SK-N-SH (cell line): ENCODE results near the gene GMPPB. TPM values are rescaled to one million over a fixed set of nuclear protein-coding genes. Genes with fewer than 3 reads are reported as not detected.

Experiments
- CTCF ChIA-PET: fragments of 300-600, 350-600 bp; formaldehyde crosslinking; extraction: SDS; loops from one replicate; lab custom pipeline; 2021; lab: Yijun Ruan, JAX
- POLR2A ChIA-PET: fragments of 350-600 bp; sonication (Branson Sonifier 250); formaldehyde crosslinking; extraction: SDS; loops from one replicate; lab custom pipeline; 2020; ENCODE audit warnings: antibody characterized with exemption, inconsistent platforms; lab: Yijun Ruan, JAX
- DNase-seq: peaks from one replicate; pipeline ENCODE4 v3.0.0; 2012
- H2AFZ ChIP-seq: fragments of 200-600 bp; sonication (generic); 2 replicates; pipeline ENCODE4 v1.8.1; 2016; ENCODE audit warnings: antibody characterized with exemption, mild to moderate bottlenecking, low read depth
- H3F3A ChIP-seq: fragments of 200-600 bp; sonication (generic); replicated peaks from 2 replicates; pipeline ENCODE3; 2016; ENCODE audit warnings: antibody characterized with exemption, mild to moderate bottlenecking; ENCODE audit not compliant: insufficient read depth
- H3K27ac ChIP-seq, 2 experiments: fragments of 200-500 bp in 1 of 2; fragments of 200-600 bp in 1 of 2; sonication (Bioruptor generic) in 1 of 2; sonication (generic), shearing (Covaris generic) in 1 of 2; 2 replicates each; pipeline versions ENCODE4 v1.5.1 to v1.6.1; 2014 to 2016; ENCODE audit warnings: low read depth in 2 of 2, inconsistent platforms in 1 of 2, low read length in 1 of 2, mild to moderate bottlenecking in 1 of 2, mixed read lengths in 1 of 2
- H3K27me3 ChIP-seq: fragments of 200-600 bp; sonication (generic), shearing (Covaris generic); 2 replicates; pipeline ENCODE4 v1.6.1; 2016; ENCODE audit warnings: mixed run types; ENCODE audit not compliant: insufficient read depth
- H3K36me3 ChIP-seq, 2 experiments: fragments of 200-500 bp in 1 of 2; fragments of 200-600 bp in 1 of 2; sonication (Bioruptor generic) in 1 of 2; sonication (generic) in 1 of 2; replicated peaks in 1 of 2; 2 replicates each; pipeline versions ENCODE3 to v1.5.1; 2014 to 2016; ENCODE audit warnings: low read length in 1 of 2, mild to moderate bottlenecking in 1 of 2; ENCODE audit not compliant: insufficient read depth in 2 of 2, control insufficient read depth in 1 of 2
- H3K4me1 ChIP-seq, 2 experiments: fragments of 200-500 bp in 1 of 2; fragments of 200-600 bp in 1 of 2; sonication (Bioruptor generic) in 1 of 2; sonication (generic), shearing (Covaris generic) in 1 of 2; 2 replicates each; pipeline versions ENCODE4 v1.5.1 to v1.6.1; 2014 to 2016; ENCODE audit warnings: low read depth in 1 of 2, low read length in 1 of 2, mixed run types in 1 of 2; ENCODE audit not compliant: insufficient read depth in 2 of 2, control insufficient read depth in 1 of 2
- H3K4me2 ChIP-seq: fragments of 200-600 bp; sonication (generic), shearing (Covaris generic); 2 replicates; pipeline ENCODE4 v1.6.1; 2017; ENCODE audit warnings: mixed run types
- H3K4me3 ChIP-seq, 2 experiments: fragments of 200-500 bp in 1 of 2; fragments of 200-600 bp in 1 of 2; sonication (Bioruptor generic) in 1 of 2; sonication (generic), shearing (Covaris generic) in 1 of 2; 2 replicates each; pipeline versions ENCODE4 v1.5.1 to v1.8.1; 2014 to 2016; ENCODE audit warnings: low read depth in 2 of 2, inconsistent platforms in 1 of 2, low read length in 1 of 2, mild to moderate bottlenecking in 1 of 2, mixed read lengths in 1 of 2, moderate library complexity in 1 of 2
- H3K79me2 ChIP-seq: fragments of 200-600 bp; sonication (generic); 2 replicates; pipeline ENCODE4 v1.8.1; 2017; ENCODE audit warnings: mild to moderate bottlenecking; ENCODE audit not compliant: insufficient read depth
- H3K9ac ChIP-seq: fragments of 200-600 bp; sonication (generic); 2 replicates; pipeline ENCODE4 v1.6.1; 2017; ENCODE audit warnings: mixed run types
- H3K9me2 ChIP-seq: fragments of 200-600 bp; sonication (generic); 2 replicates; pipeline ENCODE4 v1.6.1; 2017; ENCODE audit warnings: mixed run types
- H3K9me3 ChIP-seq: fragments of 200-600 bp; sonication (generic); 2 replicates; pipeline ENCODE4 v1.6.1; 2017; ENCODE audit warnings: mixed run types, mild to moderate bottlenecking, moderate library complexity
- H4K20me1 ChIP-seq: fragments of 200-600 bp; sonication (generic); 2 replicates; pipeline ENCODE4 v1.6.1; 2017; ENCODE audit warnings: mild to moderate bottlenecking, mixed run types; ENCODE audit not compliant: insufficient read depth
- CTCF ChIP-seq: fragments of 200-600 bp; sonication (generic); IDR thresholded peaks from 2 replicates; pipeline ENCODE4 v1.6.1; 2017; ENCODE audit warnings: antibody characterized with exemption, mild to moderate bottlenecking, moderate library complexity
- FOSL2 ChIP-seq: IDR thresholded peaks from 2 replicates; pipeline ENCODE4 v1.4.0; 2012; ENCODE audit warnings: low read depth, mild to moderate bottlenecking, moderate library complexity, borderline replicate concordance
- RCOR1 ChIP-seq: fragments of 150-350 bp; IDR thresholded peaks from 2 replicates; pipeline ENCODE4 v1.6.1; 2017; ENCODE audit warnings: antibody characterized with exemption, low read length
- RXRA ChIP-seq: IDR thresholded peaks from 2 replicates; pipeline ENCODE4 v1.4.0; 2012; ENCODE audit warnings: low read depth, mild to moderate bottlenecking, borderline replicate concordance
- SMC3 ChIP-seq: IDR thresholded peaks from 2 replicates; pipeline ENCODE4 v1.6.1; 2012; ENCODE audit warnings: low read depth, low read length, improper control_type of control experiment
- TEAD4 ChIP-seq: IDR thresholded peaks from 2 replicates; pipeline ENCODE4 v1.4.0; 2012; ENCODE audit warnings: mild to moderate bottlenecking, borderline replicate concordance; ENCODE audit not compliant: insufficient read depth
- YY1 ChIP-seq: IDR thresholded peaks from 2 replicates; pipeline ENCODE4 v1.4.0; 2012; ENCODE audit warnings: low read depth, mild to moderate bottlenecking
- WGBS: methylation state at CpG from one replicate; pipeline ENCODE4 v1.1.6; 2017; ENCODE audit warnings: low lambda C conversion rate; 5-methylcytosine and 5-hydroxymethylcytosine counted together
- polyA plus RNA-seq, 3 experiments: library from polyadenylated mRNA; depleted of rRNA; stranded (reverse); fragments of >200 nt; gene quantifications; 2 replicates each; pipeline ENCODE4 v1.2.3, GENCODE V29; 2012
- TF ChIP-seq, protein P1 (sequence below): IDR thresholded peaks from 2 replicates; pipeline ENCODE4 v1.4.0; 2012; ENCODE audit warnings: low read depth, borderline replicate concordance
- TF ChIP-seq, protein P2 (sequence below): IDR thresholded peaks from 2 replicates; pipeline ENCODE4 v1.6.1; 2012; ENCODE audit warnings: mild to moderate bottlenecking, low read depth, low read length, moderate library complexity

Gene GMPPB
- polyA plus RNA-seq, 1 of the 3 experiments (the other 2 are of a cell fraction): 25.1 TPM

GRCh38 chr3:49714728-49715550 is 8.8 kb downstream of the GMPPB start (continued):
- TF ChIP-seq YY1: no peak
- TF ChIP-seq RCOR1: no peak
- no peak for TF ChIP-seq RXRA
- TF ChIP-seq TEAD4: no peak
- TF ChIP-seq, protein P1, sequence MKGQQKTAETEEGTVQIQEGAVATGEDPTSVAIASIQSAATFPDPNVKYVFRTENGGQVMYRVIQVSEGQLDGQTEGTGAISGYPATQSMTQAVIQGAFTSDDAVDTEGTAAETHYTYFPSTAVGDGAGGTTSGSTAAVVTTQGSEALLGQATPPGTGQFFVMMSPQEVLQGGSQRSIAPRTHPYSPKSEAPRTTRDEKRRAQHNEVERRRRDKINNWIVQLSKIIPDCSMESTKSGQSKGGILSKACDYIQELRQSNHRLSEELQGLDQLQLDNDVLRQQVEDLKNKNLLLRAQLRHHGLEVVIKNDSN: no peak

GRCh38 chr3:49713336-49714105 is 10.2 kb downstream of the GMPPB start:
- Histone ChIP-seq H3K27ac (no peak overlapping the region), H2AFZ (no peak overlapping the region), H3K79me2 (no peaks in the 10 kb centered on the region), H3K36me3 (peaks cover 8 to 16% of the 10 kb centered on the region in 2 experiments)
- ChIA-PET CTCF (interaction anchor here (1.2 to 1.8 kb wide), 3 partner anchors 12 to 174 kb away, joined by 3 to 9 read pairs (median 3); no protein-coding TSS in a partner anchor), POLR2A (interaction anchor here (0.9 kb wide), 1 partner anchor 174 kb away, joined by 4 read pairs; no protein-coding TSS in a partner anchor)
- TF ChIP-seq FOSL2: no peak
- TF ChIP-seq, protein P2, sequence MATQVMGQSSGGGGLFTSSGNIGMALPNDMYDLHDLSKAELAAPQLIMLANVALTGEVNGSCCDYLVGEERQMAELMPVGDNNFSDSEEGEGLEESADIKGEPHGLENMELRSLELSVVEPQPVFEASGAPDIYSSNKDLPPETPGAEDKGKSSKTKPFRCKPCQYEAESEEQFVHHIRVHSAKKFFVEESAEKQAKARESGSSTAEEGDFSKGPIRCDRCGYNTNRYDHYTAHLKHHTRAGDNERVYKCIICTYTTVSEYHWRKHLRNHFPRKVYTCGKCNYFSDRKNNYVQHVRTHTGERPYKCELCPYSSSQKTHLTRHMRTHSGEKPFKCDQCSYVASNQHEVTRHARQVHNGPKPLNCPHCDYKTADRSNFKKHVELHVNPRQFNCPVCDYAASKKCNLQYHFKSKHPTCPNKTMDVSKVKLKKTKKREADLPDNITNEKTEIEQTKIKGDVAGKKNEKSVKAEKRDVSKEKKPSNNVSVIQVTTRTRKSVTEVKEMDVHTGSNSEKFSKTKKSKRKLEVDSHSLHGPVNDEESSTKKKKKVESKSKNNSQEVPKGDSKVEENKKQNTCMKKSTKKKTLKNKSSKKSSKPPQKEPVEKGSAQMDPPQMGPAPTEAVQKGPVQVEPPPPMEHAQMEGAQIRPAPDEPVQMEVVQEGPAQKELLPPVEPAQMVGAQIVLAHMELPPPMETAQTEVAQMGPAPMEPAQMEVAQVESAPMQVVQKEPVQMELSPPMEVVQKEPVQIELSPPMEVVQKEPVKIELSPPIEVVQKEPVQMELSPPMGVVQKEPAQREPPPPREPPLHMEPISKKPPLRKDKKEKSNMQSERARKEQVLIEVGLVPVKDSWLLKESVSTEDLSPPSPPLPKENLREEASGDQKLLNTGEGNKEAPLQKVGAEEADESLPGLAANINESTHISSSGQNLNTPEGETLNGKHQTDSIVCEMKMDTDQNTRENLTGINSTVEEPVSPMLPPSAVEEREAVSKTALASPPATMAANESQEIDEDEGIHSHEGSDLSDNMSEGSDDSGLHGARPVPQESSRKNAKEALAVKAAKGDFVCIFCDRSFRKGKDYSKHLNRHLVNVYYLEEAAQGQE: no peak
- TF ChIP-seq CTCF: no peak
- TF ChIP-seq SMC3: no peak
- TF ChIP-seq, all 33 proteins: peak for 0
- Histone ChIP-seq H3K4me2 (no peak overlapping the region), H3K9me3 (no peaks in the 10 kb centered on the region), H3K4me1 (peaks cover 0 to 5% of the 10 kb centered on the region in 2 experiments; a peak in 1 of 4 replicates), H3K9ac (no peak overlapping the region), H3F3A (no peaks in the 10 kb centered on the region), H3K4me3 (no peak overlapping the region), H4K20me1 (no peaks in the 10 kb centered on the region), H3K9me2 (no peaks in the 10 kb centered on the region), H3K27me3 (no peaks in the 10 kb centered on the region)
- no peak for DNase-seq
- 86% methylated on average over 11 of the region's 25 CpGs for WGBS
